Neural cell (in vitro differentiated cells): ENCODE results near the gene PARVB. TPM values are rescaled to one million over a fixed set of nuclear protein-coding genes. Genes with fewer than 3 reads are reported as not detected.

Source experiments
- H2AFZ ChIP-seq: fragments of 200-600, 300-800 bp; sonication (generic), shearing (Covaris generic); 2 replicates; pipeline ENCODE4 v1.6.0; 2014; ENCODE audit warnings: low read depth, mild to moderate bottlenecking, antibody characterized with exemption, low read length, moderate library complexity
- H3F3A ChIP-seq: fragments of 200-600 bp; shearing (Covaris generic); 2 replicates; pipeline ENCODE4 v1.6.1; 2016; ENCODE audit warnings: mild to moderate bottlenecking, moderate library complexity, mixed read lengths, antibody characterized with exemption, low read length; ENCODE audit not compliant: insufficient read depth, poor library complexity, severe bottlenecking
- H3K27ac ChIP-seq: fragments of 200-600, 300-800 bp; sonication (generic), shearing (Covaris generic); 2 replicates; pipeline ENCODE4 v1.5.1; 2014; ENCODE audit warnings: mild to moderate bottlenecking, low read length, moderate library complexity
- H3K27me3 ChIP-seq: fragments of 300-800, 200-600 bp; sonication (generic), shearing (Covaris generic); 2 replicates; pipeline ENCODE4 v1.6.0; 2014; ENCODE audit warnings: mild to moderate bottlenecking, low read depth, low read length, moderate library complexity; ENCODE audit not compliant: insufficient read depth
- H3K36me3 ChIP-seq: fragments of 300-800, 200-600 bp; sonication (generic), shearing (Covaris generic); 2 replicates; pipeline ENCODE4 v1.5.1; 2014; ENCODE audit warnings: mild to moderate bottlenecking, antibody characterized with exemption, low read length, moderate library complexity; ENCODE audit not compliant: insufficient read depth
- H3K4me2 ChIP-seq: fragments of 300-800, 200-600 bp; sonication (generic), shearing (Covaris generic); 2 replicates; pipeline ENCODE4 v1.6.0; 2014; ENCODE audit warnings: mild to moderate bottlenecking, low read length
- H3K4me3 ChIP-seq: fragments of 300-800, 200-600 bp; sonication (generic), shearing (Covaris generic); 2 replicates; pipeline ENCODE4 v1.5.1; 2014; ENCODE audit warnings: mild to moderate bottlenecking, low read length, moderate library complexity
- H3K79me2 ChIP-seq: fragments of 200-600 bp; shearing (Covaris generic); replicated peaks from 2 replicates; pipeline ENCODE4 v1.6.0; 2014; ENCODE audit warnings: mild to moderate bottlenecking, low read length, moderate library complexity; ENCODE audit not compliant: insufficient read depth
- H3K9ac ChIP-seq: fragments of 300-800, 200-600 bp; sonication (generic), shearing (Covaris generic); 2 replicates; pipeline ENCODE4 v1.6.1; 2016; ENCODE audit warnings: mild to moderate bottlenecking, low read length, mixed read lengths
- H3K9me2 ChIP-seq: fragments of 200-600 bp; shearing (Covaris generic); 2 replicates; pipeline ENCODE4 v1.6.1; 2016; ENCODE audit warnings: mild to moderate bottlenecking, low read length, mixed read lengths; ENCODE audit not compliant: insufficient read depth
- H3K9me3 ChIP-seq: fragments of 200-600, 300-800 bp; sonication (generic), shearing (Covaris generic); 2 replicates; pipeline ENCODE4 v1.6.1; 2016; ENCODE audit warnings: mild to moderate bottlenecking, mixed run types, low read length, moderate library complexity, mixed read lengths
- H4K20me1 ChIP-seq: fragments of 200-600 bp; shearing (Covaris generic); 2 replicates; pipeline ENCODE4 v1.6.1; 2016; ENCODE audit warnings: mild to moderate bottlenecking, mixed run types; ENCODE audit not compliant: insufficient read depth
- EP300 ChIP-seq: fragments of 450-650 bp; conservative IDR thresholded peaks from 2 replicates; pipeline ENCODE4 v1.6.1; 2014; ENCODE audit warnings: antibody characterized with exemption, mild to moderate bottlenecking, moderate library complexity; ENCODE audit not compliant: poor library complexity, severe bottlenecking
- EZH2 ChIP-seq: fragments of 200-600, 300-800 bp; shearing (Covaris generic), sonication (generic); IDR thresholded peaks from 2 replicates; pipeline ENCODE4 v1.6.1; 2014; ENCODE audit warnings: antibody characterized with exemption, low read length, borderline replicate concordance, mild to moderate bottlenecking; ENCODE audit not compliant: insufficient read depth, poor library complexity, severe bottlenecking
- MXI1 ChIP-seq: fragments of 450-650 bp; conservative IDR thresholded peaks from 2 replicates; pipeline ENCODE4 v1.6.1; 2014; ENCODE audit warnings: antibody characterized with exemption, mild to moderate bottlenecking; ENCODE audit not compliant: poor library complexity, severe bottlenecking
- POLR2AphosphoS5 ChIP-seq: IDR thresholded peaks from 2 replicates; pipeline ENCODE4 v1.6.1; 2012
- RAD21 ChIP-seq: fragments of 450-650 bp; conservative IDR thresholded peaks from 2 replicates; pipeline ENCODE4 v1.6.1; 2014; ENCODE audit warnings: antibody characterized with exemption, mild to moderate bottlenecking, moderate library complexity
- SMC3 ChIP-seq: fragments of 450-650 bp; conservative IDR thresholded peaks from 2 replicates; pipeline ENCODE4 v1.6.1; 2014; ENCODE audit warnings: antibody characterized with exemption, mild to moderate bottlenecking, moderate library complexity; ENCODE audit not compliant: poor library complexity
- TAF1 ChIP-seq: IDR thresholded peaks from 2 replicates; pipeline ENCODE4 v1.6.1; 2012; ENCODE audit warnings: low read depth
- polyA plus RNA-seq: library from polyadenylated mRNA; depleted of rRNA; stranded (reverse); fragments of >200 nt; gene quantifications from 2 replicates; pipeline ENCODE4 v1.2.3, GENCODE V29; 2014
- TF ChIP-seq, protein P1 (sequence below): IDR thresholded peaks from 2 replicates; pipeline ENCODE4 v1.6.1; 2012; ENCODE audit warnings: borderline replicate concordance
- TF ChIP-seq, protein P2 (sequence below): fragments of 450-650 bp; IDR thresholded peaks from 2 replicates; pipeline ENCODE4 v1.5.1; 2014; ENCODE audit warnings: antibody characterized with exemption, mild to moderate bottlenecking, moderate library complexity; ENCODE audit not compliant: poor library complexity, severe bottlenecking

PARVB gene
- polyA plus RNA-seq, 1 donor from 2014 or later, result 1.2 TPM

DNA sequence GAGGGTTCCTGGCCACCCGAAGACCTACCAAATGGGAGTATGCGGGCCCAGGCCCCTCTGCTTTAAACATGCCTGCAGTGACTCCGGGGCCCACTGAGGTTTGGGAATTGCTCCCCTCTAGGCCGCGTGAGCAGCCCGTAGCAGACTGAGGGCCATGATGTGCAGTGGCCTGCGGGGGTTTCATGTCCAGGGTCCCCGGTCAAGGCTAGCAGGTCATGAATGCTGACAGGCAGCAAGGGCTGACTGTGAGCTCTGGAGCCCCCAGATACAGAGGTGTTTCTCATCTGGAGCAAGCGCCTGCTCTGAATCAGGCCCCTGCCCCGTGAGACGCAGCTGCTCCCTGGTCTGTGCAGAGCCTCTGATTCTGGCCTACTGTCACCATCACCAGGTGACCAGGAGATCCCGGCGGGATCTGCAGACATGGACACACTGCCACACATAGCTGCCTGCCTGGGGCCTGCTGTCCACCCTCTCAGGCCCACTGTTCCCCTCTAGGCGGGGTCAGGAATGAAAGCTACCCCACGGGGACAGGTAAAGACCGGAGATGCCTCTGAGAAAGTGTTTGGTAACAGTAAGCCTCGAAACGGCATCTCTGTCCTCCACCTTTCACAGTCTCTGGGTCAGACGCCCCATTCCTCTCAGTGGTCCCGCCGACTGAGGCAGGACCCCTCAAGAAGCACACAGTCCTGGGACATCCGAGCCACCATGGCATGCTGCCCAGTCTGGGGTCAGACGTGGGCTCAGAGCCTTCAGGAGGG, 73.3 kb downstream of the PARVB start:
- H3K27ac ChIP-seq, result no peak overlapping the region
- H3K9me2 ChIP-seq, result no peaks in the 10 kb centered on the region
- H3K9me3 ChIP-seq, result no peaks in the 10 kb centered on the region
- H3K9ac ChIP-seq, result no peak overlapping the region
- H3K79me2 ChIP-seq, result no peaks in the 10 kb centered on the region
- H4K20me1 ChIP-seq, result no peaks in the 10 kb centered on the region
- H3K36me3 ChIP-seq, result no peaks in the 10 kb centered on the region
- H3K4me3 ChIP-seq, result no peak overlapping the region
- no peaks in the 10 kb centered on the region for H3K27me3 ChIP-seq
- no peak overlapping the region for H3K4me2 ChIP-seq
- no peaks in the 10 kb centered on the region for H3F3A ChIP-seq
- TF ChIP-seq EZH2 (no peak), SMC3 (no peak), EP300 (no peak), MXI1 (no peak), POLR2AphosphoS5 (no peak), TAF1 (no peak)
- H2AFZ ChIP-seq, result no peak overlapping the region

DNA sequence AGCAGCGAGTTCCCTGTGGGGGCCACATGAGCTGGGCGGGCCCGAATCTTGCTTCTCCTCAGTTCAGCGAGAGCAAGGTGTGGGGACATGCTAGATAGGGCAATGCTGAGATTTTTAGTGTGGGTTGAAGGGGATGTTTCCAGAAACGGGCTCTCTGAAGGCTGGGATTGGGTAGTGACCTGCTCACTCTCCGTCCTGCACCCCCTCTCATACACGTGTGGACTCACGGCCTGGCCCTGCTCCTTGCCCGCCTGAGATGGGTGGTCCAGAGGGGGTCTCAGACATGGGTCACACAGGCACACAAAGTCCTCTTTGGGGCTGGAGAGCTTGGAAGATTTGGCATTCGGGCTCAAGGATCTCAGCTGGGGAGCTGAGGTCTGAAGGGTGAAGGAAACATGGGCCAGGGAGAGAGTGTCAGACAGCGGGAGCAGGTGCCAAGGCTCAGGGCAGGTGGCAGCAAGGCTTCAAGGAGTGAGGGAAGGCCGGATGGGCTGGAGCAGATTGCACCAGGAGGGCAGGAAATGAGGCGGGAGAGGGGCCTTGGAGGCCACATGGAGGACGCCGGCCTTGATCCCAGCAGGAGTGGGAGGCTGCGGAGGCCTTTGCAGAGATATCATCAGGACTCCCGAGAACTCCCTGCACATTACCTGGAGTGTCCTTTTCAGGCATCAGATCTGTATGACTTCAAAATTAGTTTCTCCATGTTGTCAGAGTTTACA, 74.1 kb downstream of the PARVB start:
- Histone ChIP-seq H3K27me3 (no peaks in the 10 kb centered on the region), H3K9me2 (no peaks in the 10 kb centered on the region), H3F3A (no peaks in the 10 kb centered on the region), H3K27ac (no peak overlapping the region), H3K9ac (no peak overlapping the region), H3K9me3 (no peaks in the 10 kb centered on the region), H3K79me2 (no peaks in the 10 kb centered on the region), H3K4me2 (no peak overlapping the region), H4K20me1 (no peaks in the 10 kb centered on the region), H2AFZ (no peak overlapping the region), H3K36me3 (no peaks in the 10 kb centered on the region), H3K4me3 (no peak overlapping the region)
- TF ChIP-seq SMC3 (no peak), TAF1 (no peak), MXI1 (no peak), EP300 (no peak), RAD21 (no peak), EZH2 (no peak), POLR2AphosphoS5 (no peak)
- TF ChIP-seq, protein P1, sequence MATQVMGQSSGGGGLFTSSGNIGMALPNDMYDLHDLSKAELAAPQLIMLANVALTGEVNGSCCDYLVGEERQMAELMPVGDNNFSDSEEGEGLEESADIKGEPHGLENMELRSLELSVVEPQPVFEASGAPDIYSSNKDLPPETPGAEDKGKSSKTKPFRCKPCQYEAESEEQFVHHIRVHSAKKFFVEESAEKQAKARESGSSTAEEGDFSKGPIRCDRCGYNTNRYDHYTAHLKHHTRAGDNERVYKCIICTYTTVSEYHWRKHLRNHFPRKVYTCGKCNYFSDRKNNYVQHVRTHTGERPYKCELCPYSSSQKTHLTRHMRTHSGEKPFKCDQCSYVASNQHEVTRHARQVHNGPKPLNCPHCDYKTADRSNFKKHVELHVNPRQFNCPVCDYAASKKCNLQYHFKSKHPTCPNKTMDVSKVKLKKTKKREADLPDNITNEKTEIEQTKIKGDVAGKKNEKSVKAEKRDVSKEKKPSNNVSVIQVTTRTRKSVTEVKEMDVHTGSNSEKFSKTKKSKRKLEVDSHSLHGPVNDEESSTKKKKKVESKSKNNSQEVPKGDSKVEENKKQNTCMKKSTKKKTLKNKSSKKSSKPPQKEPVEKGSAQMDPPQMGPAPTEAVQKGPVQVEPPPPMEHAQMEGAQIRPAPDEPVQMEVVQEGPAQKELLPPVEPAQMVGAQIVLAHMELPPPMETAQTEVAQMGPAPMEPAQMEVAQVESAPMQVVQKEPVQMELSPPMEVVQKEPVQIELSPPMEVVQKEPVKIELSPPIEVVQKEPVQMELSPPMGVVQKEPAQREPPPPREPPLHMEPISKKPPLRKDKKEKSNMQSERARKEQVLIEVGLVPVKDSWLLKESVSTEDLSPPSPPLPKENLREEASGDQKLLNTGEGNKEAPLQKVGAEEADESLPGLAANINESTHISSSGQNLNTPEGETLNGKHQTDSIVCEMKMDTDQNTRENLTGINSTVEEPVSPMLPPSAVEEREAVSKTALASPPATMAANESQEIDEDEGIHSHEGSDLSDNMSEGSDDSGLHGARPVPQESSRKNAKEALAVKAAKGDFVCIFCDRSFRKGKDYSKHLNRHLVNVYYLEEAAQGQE, result no peak
- TF ChIP-seq, protein P2, sequence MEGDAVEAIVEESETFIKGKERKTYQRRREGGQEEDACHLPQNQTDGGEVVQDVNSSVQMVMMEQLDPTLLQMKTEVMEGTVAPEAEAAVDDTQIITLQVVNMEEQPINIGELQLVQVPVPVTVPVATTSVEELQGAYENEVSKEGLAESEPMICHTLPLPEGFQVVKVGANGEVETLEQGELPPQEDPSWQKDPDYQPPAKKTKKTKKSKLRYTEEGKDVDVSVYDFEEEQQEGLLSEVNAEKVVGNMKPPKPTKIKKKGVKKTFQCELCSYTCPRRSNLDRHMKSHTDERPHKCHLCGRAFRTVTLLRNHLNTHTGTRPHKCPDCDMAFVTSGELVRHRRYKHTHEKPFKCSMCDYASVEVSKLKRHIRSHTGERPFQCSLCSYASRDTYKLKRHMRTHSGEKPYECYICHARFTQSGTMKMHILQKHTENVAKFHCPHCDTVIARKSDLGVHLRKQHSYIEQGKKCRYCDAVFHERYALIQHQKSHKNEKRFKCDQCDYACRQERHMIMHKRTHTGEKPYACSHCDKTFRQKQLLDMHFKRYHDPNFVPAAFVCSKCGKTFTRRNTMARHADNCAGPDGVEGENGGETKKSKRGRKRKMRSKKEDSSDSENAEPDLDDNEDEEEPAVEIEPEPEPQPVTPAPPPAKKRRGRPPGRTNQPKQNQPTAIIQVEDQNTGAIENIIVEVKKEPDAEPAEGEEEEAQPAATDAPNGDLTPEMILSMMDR, result no peak
